Measurements from ENCODE around the gene ZBED4. TPM values are rescaled to one million over a fixed set of nuclear protein-coding genes. Genes with fewer than 3 reads are reported as not detected.

Gene ZBED4
- total RNA-seq, 2 donors from 2014 or later, result 16.2 to 19.9 TPM

GRCh38 chr22:49825436-49825835, 28.2 kb upstream of the ZBED4 start:
- Histone ChIP-seq H3K36me3 (peaks cover 14% of the 10 kb centered on the region), H3K4me1 (peaks cover 12% of the 10 kb centered on the region), H3K4me3 (peak overlapping the region; percentile 85), H3K27ac (no peak overlapping the region), H3K27me3 (no peaks in the 10 kb centered on the region), H3K9me3 (no peaks in the 10 kb centered on the region), H3K9ac (ENCODE audit: low read depth in 2 of 2, low read length in 2 of 2) (peak overlapping the region; percentile 43 to 85)
- TF ChIP-seq CTCF (IDR thresholded peaks at IDR 0.05), result no peak
- intact Hi-C loops (cut with DNase I), result no loop called here
- DNase-seq, result no peak

GRCh38 chr22:49825944-49826602, 27.6 kb upstream of the ZBED4 start:
- peak overlapping the region; percentile 85 to 89 for H3K9ac ChIP-seq (ENCODE audit: low read depth in 2 of 2, low read length in 2 of 2)
- intact Hi-C loops (cut with DNase I), result loop anchor here (2.0 kb wide), 1 partner anchor 27 kb away; the partner anchor contains the start of gene ZBED4
- TF ChIP-seq CTCF (IDR thresholded peaks at IDR 0.05), result no peak
- peak overlapping the region; percentile 85 for H3K4me3 ChIP-seq
- DNase-seq, result peak; percentile 32
- peaks cover 12% of the 10 kb centered on the region for H3K4me1 ChIP-seq
- no peaks in the 10 kb centered on the region for H3K9me3 ChIP-seq
- H3K27ac ChIP-seq, result peak overlapping the region; percentile 61
- peaks cover 14% of the 10 kb centered on the region for H3K36me3 ChIP-seq
- H3K27me3 ChIP-seq, result no peaks in the 10 kb centered on the region

GRCh38 chr22:49826603-49827270, 26.9 kb upstream of the ZBED4 start:
- peaks cover 12% of the 10 kb centered on the region for H3K4me1 ChIP-seq
- H3K9ac ChIP-seq (ENCODE audit: low read depth in 2 of 2, low read length in 2 of 2), result peak overlapping the region; percentile 85 to 89
- H3K27me3 ChIP-seq, result no peaks in the 10 kb centered on the region
- no peak for TF ChIP-seq CTCF (IDR thresholded peaks at IDR 0.05)
- H3K4me3 ChIP-seq, result peak overlapping the region; percentile 85
- no peaks in the 10 kb centered on the region for H3K9me3 ChIP-seq
- peak overlapping the region; percentile 61 for H3K27ac ChIP-seq
- DNase-seq, result peak; percentile 47
- H3K36me3 ChIP-seq, result peaks cover 8% of the 10 kb centered on the region
- intact Hi-C loops (cut with DNase I), result loop anchor here (2.0 kb wide), 1 partner anchor 26 kb away; the partner anchor contains the start of gene ZBED4

DNA sequence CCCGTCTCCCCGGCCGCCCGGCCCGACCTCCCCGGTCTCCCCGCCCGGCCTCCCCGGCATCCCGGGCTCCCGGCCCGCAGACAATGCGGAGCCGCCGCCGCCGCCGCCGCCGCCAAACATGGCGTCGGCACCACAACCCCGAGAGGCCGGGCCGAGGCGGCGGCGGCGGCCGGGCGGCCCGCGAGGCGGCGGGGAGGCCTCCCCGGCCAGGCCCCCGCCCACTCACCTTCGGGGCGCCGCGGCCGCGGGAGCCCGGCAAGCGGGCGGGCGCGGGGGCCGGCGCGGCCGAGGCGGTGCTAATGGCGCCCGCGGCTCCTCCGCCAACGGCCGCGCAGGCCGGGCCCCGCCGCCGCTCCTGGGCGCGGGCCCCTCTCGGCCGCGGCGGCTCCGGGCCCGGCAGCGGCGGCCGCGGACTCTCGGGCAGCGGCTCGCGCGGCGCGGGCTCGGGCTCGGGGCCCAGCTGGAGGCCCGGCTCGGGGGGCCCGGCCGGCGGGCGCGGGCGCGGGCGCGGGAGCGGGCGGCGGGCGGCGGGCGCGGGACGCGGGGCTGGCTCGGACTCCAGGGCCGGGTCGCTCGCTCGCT, 26.3 kb upstream of the ZBED4 start:
- peaks cover 8% of the 10 kb centered on the region for H3K36me3 ChIP-seq
- H3K4me1 ChIP-seq, result peaks cover 12% of the 10 kb centered on the region
- H3K9ac ChIP-seq (ENCODE audit: low read depth in 2 of 2, low read length in 2 of 2), result peak overlapping the region in 1 of 2 donors; percentile 89
- no peak for DNase-seq
- no peaks in the 10 kb centered on the region for H3K27me3 ChIP-seq
- H3K27ac ChIP-seq, result peak overlapping the region; percentile 61
- no peaks in the 10 kb centered on the region for H3K9me3 ChIP-seq
- TF ChIP-seq CTCF (IDR thresholded peaks at IDR 0.05), result no peak
- peak overlapping the region; percentile 85 for H3K4me3 ChIP-seq
- intact Hi-C loops (cut with DNase I), result loop anchor here (2.0 kb wide), 1 partner anchor 25 kb away; the partner anchor contains the start of gene ZBED4

DNA sequence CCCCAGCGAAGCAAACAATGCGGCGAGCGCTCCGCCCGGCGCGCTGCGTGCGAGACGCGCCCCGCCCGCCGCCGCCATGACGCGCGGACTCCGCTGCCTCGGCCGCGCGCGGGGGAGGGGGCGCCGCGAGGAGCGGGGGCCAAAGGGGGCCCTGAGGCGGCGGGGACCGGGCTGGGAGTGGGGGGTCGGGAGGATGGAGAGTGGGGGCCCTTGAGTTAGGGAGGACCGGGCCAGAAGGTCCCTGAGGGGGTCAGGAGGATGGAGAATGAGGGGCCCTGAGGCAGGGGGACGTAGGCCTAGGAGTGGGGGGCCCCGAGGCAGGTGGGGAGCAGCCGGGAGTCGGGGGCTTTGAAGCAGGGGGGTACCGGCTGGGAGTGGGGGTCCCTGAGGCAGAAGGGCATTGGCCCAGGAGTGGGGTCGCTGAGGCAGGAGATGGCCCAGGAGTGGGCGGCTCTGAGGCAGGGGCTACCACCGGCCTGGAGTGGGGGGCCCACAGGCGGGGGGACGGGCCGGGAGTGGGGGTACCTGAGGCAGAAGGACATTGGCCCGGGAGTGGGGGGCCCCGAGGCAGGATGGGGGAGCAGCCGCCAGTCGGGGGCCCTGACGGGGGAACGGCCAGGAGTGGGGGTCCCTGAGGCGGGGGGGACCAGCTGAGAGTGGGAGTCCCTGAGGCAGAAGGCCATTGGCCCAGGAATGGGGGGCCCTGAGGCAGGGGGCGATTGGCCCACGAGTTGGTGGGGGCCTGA, 25.6 kb upstream of the ZBED4 start, which contains the start of gene BRD1:
BRD1 (minus strand) TSS at position 21 of the 746 bp plus-strand sequence. CDS start 3,556 bp downstream, outside the sequence.
- TF ChIP-seq CTCF (IDR thresholded peaks at IDR 0.05), result no peak
- Histone ChIP-seq H3K9ac (ENCODE audit: low read depth in 2 of 2, low read length in 2 of 2) (peak within 1 kb of the TSS; percentile 85 to 89), H3K27me3 (no peaks in the 10 kb centered on the region), H3K27ac (peak within 1 kb of the TSS; percentile 61), H3K4me1 (peaks cover 12% of the 10 kb centered on the region), H3K9me3 (no peaks in the 10 kb centered on the region), H3K4me3 (peak within 1 kb of the TSS; percentile 85), H3K36me3 (peaks cover 5% of the 10 kb centered on the region)
- peak; percentile 52 for DNase-seq
- intact Hi-C loops (cut with DNase I), result loop anchor here (2.0 kb wide), 1 partner anchor 25 kb away; the partner anchor contains the start of gene ZBED4
